Measurements from ENCODE around the gene CHCHD2.

DNA sequence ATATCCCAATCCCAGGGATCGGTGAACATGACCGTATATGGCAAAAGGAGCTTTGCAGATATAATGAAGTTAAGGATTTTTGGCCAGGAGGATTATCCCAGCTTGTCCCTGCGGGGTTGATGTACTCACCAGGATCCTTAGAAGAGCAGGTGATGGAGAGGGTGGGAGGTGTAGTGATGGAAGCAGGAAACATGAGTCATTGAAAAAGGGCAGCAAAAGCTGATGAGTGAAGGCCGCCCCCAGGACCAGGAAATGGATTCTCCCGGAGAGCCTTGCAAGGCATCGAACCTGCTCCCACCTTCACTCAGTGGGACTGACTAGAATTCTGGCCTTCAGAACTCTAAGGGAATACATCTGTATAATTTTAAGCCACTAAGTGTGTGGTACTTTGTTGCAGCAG, 15.2 kb upstream of the CHCHD2 start:
- TF ChIP-seq, protein P1, sequence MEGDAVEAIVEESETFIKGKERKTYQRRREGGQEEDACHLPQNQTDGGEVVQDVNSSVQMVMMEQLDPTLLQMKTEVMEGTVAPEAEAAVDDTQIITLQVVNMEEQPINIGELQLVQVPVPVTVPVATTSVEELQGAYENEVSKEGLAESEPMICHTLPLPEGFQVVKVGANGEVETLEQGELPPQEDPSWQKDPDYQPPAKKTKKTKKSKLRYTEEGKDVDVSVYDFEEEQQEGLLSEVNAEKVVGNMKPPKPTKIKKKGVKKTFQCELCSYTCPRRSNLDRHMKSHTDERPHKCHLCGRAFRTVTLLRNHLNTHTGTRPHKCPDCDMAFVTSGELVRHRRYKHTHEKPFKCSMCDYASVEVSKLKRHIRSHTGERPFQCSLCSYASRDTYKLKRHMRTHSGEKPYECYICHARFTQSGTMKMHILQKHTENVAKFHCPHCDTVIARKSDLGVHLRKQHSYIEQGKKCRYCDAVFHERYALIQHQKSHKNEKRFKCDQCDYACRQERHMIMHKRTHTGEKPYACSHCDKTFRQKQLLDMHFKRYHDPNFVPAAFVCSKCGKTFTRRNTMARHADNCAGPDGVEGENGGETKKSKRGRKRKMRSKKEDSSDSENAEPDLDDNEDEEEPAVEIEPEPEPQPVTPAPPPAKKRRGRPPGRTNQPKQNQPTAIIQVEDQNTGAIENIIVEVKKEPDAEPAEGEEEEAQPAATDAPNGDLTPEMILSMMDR (IDR thresholded peaks at IDR 0.05), result no peak
- TF ChIP-seq POLR2A (IDR thresholded peaks at IDR 0.05), result no peak

Measured in esophagus squamous epithelium (tissue), 4 donors.